ENCODE measurements around the gene GMNC. TPM values are rescaled to one million over a fixed set of nuclear protein-coding genes. Genes with fewer than 3 reads are reported as not detected.
A peak's percentile ranks its signal among the peaks of the same experiment; 100 is the strongest.
"Not testable (repeated sequence)": the region's sequence is repeated elsewhere in the genome, so short reads cannot be mapped to it uniquely, and the experiment has no call there.

Gene GMNC
- total RNA-seq (2014; rRNA removed; shearing (Covaris generic)): not detected in 2 replicates

GRCh38 chr3:190862209-190863118 is at the start of gene GMNC:
GMNC (minus strand) TSS chr3:190862694; CDS start chr3:190862615, 79 bp downstream.
- DNase-seq (ENCODE audit: low read depth): peak; percentile 71

- DNase-seq (ENCODE audit: low read depth): no peak
Measured at GRCh38 chr3:190911382-190911781, 48.9 kb upstream of the GMNC start.

DNA sequence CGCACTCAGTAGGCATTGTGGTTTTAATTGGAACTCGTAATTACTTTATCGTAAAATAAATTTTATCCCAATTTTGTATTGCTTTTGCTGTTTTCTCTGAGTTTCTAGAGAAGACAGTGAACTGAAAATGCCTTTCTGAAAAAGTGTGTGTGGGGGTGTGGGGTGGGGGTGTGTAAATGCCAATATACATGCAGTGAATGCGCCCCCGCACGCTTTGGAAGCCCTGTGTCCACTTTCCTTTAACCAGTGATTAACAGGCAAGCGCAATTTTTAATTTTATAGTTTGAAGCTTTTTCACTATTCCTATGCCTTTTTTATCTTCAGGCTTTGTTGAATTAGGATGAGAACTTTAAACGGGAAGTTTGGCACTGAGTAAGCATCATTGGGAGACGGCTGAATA is 47.4 kb upstream of the GMNC start:
- DNase-seq (ENCODE audit: low read depth): no peak

DNA sequence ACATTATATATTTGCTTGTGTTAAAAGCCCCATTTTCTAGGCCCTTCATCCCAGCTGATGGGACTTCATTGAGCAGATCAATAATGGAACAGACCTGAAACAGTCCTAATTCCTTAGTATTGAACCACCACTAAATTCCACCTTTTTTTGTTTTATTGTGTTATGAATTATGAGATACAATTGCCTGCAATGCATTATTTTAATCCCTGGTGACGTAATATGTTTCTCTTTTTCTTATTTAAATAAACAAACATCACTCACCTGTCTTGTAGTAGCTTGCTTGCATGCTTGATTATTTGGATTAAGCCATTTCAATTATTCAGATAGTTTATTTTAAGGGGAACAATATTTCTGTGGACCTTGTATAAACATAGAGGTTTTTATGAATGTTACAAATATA is 40.7 kb upstream of the GMNC start:
- DNase-seq (ENCODE audit: low read depth): no peak

GRCh38 chr3:190902292-190902691 is 39.8 kb upstream of the GMNC start:
- DNase-seq (ENCODE audit: low read depth): no peak

GRCh38 chr3:190892395-190892902 is 30.0 kb upstream of the GMNC start:
- DNase-seq (ENCODE audit: low read depth): no peak

- peak; percentile 9 for DNase-seq (ENCODE audit: low read depth)
Measured at GRCh38 chr3:190886945-190887344, 24.5 kb upstream of the GMNC start.

GRCh38 chr3:190883973-190884832 is 21.7 kb upstream of the GMNC start:
- peak; percentile 65 for DNase-seq (ENCODE audit: low read depth)

DNA sequence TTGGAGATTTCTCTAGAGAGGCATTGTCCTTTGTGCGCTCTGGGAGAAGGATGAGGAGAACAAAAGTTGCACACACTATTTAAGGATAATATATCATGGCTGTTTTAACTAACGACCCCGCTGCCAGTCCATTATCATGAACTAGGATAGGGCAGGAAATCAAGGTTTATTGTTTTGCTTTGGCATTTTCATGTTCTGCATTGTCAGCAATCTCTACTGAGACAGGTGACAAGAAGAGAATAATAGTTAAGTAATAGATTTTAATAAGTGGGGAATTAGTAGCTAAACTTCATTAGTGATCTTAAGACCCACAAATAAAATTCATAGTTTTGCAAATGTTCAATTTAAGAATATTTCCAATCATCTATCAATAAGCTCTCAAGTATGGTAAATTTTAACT is 20.6 kb upstream of the GMNC start:
- DNase-seq (ENCODE audit: low read depth): no peak

DNA sequence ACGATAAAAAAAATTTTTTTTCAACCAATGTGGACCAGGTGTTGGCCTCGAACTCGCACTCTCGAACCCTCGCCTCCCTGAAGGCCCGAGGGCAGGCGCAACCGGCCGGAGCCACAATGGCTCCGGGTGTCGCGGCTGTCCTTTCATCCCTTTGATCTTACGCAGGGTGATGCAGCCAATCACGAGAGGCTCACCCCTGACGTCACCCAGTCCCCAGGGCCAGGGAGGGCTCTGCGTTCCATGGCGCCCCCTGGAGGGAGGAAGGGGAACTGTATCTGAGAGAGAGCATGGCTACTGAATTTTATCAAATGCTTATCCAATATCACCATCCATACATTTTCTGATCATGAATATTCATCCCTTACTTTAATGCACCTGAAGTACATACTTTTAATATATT is 15.4 kb upstream of the GMNC start:
- no peak for DNase-seq (ENCODE audit: low read depth)

DNA sequence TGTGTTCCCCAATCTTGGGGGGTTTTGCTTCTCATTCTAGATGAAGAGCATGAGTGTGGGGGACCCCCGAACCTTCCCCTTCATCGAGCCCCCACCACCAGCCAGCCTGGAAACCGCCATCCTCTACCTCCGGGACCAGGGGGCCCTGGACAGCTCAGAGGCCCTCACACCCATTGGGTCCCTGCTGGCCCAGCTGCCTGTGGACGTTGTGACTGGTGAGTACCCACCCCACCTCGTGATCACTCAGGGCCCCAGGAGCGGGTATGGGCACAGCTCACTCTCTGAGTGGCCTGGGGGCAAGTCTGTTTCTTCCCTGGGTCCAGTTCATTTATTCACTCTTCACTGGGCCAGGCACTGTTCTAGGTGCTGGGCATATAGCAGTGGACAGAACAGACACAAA is 13.9 kb upstream of the GMNC start:
- DNase-seq (ENCODE audit: low read depth): not testable (repeated sequence)

DNA sequence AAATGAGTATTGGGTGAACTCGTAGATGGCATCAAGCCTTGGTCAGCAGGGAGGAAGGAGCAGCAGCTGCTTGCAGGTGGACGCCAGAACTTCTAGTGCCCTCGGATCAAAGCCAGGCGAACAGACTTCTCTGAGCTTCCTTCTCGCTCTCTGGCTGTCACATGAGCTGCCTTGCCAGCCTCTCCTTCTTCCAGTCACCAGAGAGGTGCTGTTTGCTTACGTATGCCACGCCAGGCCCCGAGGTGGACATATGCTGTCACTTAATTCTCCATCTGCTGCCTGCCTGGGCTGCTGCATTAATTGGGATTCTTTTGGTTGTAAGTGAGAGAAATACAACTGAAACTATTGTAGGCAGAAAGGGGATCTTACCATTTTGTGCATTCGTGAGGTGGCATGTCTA is 12.6 kb upstream of the GMNC start:
- DNase-seq (ENCODE audit: low read depth): not testable (repeated sequence)

- DNase-seq (ENCODE audit: low read depth): no peak
Measured at GRCh38 chr3:190870127-190870526, 7.6 kb upstream of the GMNC start.

DNA sequence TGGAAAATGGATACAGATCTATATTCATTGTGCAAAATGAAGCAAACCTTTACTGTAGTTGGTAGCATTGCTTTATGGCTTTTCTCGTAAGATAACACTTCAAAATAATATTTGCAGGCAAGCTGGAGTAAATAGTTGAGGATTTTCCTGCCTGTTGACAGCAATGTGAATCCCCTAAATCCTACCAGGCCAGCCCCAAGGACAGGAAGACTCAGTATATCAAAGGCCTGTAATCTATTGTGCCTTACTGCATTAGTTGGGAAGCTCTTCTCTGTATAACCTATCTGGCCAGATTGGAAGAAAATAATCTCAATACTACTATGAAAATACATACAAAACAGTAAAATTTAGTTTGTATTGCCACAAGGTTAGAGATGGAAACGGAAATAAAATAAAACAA is 4.6 kb upstream of the GMNC start:
- DNase-seq (ENCODE audit: low read depth): no peak

GRCh38 chr3:190865828-190866227 is 3.3 kb upstream of the GMNC start:
- DNase-seq (ENCODE audit: low read depth): no peak

- no peak for DNase-seq (ENCODE audit: low read depth)
Measured at GRCh38 chr3:190865419-190865818, 2.9 kb upstream of the GMNC start.

- no peak for DNase-seq (ENCODE audit: low read depth)
Measured at GRCh38 chr3:190864002-190864401, 1.5 kb upstream of the GMNC start.

GRCh38 chr3:190863119-190863465 is 598 bp upstream of the GMNC start:
- DNase-seq (ENCODE audit: low read depth): no peak

DNA sequence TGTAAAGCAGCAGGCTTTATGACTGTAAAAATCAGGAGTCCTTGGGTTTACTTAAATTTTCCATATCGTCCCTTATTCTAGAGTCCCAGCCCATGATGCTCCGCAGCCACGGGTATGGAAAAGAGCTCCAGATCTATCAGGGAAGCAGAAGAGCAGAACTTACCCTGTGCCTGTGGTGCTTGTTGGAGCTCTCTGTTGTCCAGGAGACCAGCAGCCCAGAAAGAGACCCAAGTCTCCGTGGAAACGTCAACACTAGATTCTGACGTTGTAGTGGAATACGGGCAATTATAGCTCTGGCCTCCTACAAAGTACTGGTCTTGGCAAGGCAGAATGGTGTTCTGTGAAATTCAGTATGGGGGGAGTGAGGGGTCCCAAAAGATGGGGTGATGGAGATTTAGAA is 2.0 kb downstream of the GMNC start:
- DNase-seq (ENCODE audit: low read depth): no peak

DNA sequence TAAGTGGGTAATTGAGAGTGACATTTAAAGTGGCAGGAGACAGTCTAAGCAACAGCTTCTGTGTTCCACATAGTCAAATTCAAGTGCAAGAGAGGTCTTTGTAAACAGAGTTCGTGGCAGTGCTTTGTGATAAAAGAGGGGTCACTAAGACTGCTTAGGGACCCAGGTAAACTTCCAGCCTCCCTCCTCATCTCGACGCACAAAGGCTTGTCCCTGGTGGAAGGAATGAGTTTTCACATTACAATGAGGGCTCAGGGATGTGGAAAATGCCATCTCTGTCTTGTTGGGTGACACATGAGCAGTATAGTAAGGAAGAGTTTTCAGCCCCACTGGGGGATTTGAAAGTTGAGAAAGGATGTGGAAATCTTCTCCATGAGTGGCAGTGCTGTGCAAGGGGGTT is 7.3 kb downstream of the GMNC start:
- DNase-seq (ENCODE audit: low read depth): no peak

- no peak for DNase-seq (ENCODE audit: low read depth)
Measured at GRCh38 chr3:190854062-190854461, 8.4 kb downstream of the GMNC start.

GRCh38 chr3:190853464-190853863 is 9.0 kb downstream of the GMNC start:
- no peak for DNase-seq (ENCODE audit: low read depth)

GRCh38 chr3:190849607-190850006 is 12.9 kb downstream of the GMNC start:
- no peak for DNase-seq (ENCODE audit: low read depth)

Data from RPMI7951 (cell line).